ENCODE measurements around the gene HTN1.

GRCh38 chr4:70000711-70001110, 49.5 kb upstream of the HTN1 start:
- TF ChIP-seq GATA2 (IDR thresholded peaks at IDR 0.05; ENCODE audit: low read depth, low read length) (no peak), GATA3 (IDR thresholded peaks at IDR 0.05; ENCODE audit: low read depth, low read length) (no peak)

All from SH-SY5Y (cell line).